G401.6 (cell line): ENCODE data around the gene ASB1.

Experiments
- FAIRE-seq: peaks from 2 replicates; lab custom pipeline; 2012; peaks lifted over from hg19 to GRCh38; lab: Jason Lieb, UNC

The ASB1 gene

DNA sequence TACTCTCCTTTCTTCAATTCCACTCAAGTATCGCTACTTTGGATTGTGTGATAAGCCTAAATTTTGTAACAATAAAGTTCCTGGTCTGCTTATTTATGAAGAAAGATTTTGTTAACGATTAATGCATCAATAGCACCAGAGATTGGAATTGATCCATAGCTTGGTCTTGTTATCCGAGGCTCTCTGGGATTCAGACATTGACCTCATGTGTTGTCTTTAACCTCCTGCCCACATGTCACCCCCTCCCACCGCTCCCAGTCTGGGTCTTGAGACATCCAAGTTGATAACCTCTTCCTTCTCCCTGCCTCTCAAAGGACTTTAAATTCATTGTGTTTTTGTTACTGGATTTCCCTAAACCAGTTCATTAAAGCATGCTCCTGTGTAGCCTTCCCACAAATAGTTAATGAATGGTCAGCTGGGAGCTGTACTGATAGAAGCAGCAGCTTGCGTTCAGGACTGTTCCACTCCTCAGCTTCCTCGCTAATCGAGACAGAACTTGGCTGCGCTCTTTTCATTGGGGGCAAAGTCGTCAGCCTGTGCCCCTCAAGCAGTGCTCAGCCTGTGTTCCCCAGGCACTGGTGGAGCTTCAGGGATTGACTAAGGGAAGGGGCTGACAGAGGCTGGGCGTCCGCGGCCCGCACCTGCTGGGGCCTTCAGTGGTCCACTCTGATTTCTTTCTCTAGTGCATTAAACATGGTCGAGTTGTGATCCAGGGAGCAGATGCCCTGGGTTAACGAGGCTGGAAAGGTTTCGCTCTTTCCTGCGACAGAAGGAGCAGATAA lies 18.9 kb downstream of the ASB1 start:
- no peak for FAIRE-seq

- no peak for FAIRE-seq
Observed at GRCh38 chr2:238446371-238446770, 19.6 kb downstream of the ASB1 start.

- FAIRE-seq: no peak
Observed at GRCh38 chr2:238448031-238448955, 21.6 kb downstream of the ASB1 start.

DNA sequence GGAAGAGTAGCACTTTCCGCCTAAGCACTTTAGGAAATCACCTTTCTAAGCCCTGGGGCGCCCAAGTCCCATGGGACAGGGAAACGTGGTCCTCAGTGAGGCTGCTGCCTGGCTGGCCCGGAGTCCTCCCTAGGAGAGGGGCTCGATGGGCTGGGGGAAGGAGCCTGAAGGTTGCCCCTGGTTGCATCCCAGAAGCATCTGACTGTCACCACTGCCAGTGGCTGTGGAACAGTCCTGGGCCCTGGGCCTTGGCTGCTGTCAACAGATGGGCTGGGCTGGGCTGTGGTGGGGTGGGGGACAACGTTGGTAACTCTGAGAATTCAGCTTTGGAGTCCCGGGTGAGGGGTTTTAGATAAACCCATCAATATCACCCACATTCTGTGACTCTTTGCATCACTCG lies 22.5 kb downstream of the ASB1 start:
- no peak for FAIRE-seq

- FAIRE-seq: no peak
Observed at GRCh38 chr2:238449909-238450417, 23.2 kb downstream of the ASB1 start.

DNA sequence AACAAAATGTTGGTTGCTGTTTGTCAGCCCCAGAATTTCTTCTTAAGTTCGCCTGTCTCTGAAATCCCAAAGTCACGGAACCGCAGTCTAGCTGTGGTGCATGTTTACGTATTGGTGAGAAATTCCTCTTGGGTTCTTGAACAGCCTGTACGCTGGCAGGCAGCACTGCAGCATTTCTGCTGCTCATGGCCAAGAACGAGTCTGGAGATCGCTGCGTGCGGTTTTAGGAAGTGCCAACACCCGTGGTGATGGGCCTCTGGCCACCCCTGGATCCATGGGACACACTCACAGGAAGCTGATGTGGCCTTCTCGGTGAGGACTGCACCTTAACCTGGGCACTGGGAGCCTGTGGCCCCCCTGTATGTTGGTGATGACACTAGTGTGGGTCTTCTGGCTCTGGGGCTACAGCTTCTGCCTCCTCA lies 23.7 kb downstream of the ASB1 start:
- FAIRE-seq: no peak

DNA sequence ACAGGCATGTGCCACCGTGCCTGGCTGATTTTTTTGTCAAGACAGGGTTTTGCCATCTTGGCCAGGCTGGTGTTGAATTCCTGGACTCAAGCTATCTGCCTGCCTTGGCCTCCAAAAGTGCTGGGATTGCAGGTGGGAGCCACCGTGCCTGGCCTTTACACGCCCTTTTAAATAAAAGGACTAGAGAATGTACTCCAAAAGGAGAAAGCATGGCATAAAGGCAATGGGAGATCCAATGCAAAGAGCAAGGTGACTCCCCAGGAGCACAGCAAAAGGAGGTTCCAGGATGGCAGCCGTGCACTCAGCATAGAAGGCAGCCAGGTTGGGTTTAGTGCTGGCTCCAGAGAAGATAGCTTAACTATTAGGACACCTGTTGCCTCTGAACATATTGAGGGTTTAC lies 27.1 kb downstream of the ASB1 start:
- FAIRE-seq: no peak

- no peak for FAIRE-seq
Observed at GRCh38 chr2:238456449-238456848, 29.7 kb downstream of the ASB1 start.

DNA sequence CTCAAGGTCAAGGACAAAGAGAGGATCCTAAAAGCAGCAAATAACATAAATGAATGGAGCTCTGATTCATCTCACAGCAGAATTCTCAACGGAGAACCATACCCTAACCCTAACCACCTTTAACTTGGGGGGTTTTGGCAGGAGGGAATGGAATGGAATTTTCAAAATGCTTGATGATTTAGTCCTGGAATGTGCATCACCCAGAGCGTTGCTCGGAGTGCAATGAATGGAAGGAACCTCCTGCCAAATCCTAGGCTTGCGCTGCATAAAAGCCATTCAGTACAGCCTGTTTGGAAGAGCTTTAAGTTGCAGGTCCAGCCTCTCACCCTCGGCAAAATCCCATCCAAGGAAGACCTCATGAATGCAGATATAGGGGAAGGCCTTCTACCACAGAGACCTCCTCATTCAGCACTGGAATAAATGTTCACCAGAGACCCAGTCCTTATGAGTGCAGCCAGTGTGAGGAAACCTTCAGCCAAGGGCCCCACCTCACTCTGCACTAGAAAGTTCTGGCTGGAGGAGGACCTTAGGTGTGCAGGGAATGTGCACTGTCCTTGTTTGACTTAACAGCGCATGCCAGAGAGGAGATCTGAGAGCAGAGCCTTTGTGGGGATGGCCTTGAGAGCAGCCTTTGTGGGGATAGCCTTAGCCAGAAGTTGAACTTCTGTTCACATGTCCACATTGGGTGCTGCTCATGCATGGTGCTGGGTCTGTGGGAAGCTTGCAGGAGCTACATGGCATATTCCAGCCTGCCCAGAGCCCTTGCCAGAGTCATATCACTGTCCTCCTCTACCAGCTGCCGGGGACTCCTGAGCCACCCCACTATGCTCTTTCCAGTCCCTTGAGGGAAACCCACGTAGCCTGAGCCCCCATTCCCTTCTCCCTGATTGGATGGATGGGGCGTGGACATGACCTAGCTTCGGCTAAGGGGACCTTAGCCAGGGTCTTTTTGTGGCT lies 30.5 kb downstream of the ASB1 start:
- no peak for FAIRE-seq

- no peak for FAIRE-seq
Observed at GRCh38 chr2:238457927-238458324, 31.2 kb downstream of the ASB1 start.

DNA sequence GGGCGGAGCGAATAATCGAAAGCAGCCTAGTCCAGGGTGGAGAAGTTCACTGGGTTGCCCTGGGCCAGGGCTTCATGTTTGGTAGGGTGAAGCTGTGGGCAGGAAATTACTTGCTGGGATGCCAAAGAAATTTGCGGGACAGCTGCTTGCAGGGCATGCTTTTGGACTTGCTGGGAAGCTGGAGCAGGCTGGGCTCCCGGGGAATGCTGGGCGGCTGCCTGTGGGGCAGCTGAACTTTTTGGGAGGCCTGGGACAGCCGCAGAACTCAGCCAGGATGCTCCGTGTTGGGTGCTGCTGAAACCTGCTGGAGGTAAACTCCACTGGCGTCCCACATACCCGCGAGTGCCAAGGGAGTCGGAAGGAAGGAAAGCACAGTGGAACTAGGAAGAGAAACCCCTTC lies 31.9 kb downstream of the ASB1 start:
- no peak for FAIRE-seq

DNA sequence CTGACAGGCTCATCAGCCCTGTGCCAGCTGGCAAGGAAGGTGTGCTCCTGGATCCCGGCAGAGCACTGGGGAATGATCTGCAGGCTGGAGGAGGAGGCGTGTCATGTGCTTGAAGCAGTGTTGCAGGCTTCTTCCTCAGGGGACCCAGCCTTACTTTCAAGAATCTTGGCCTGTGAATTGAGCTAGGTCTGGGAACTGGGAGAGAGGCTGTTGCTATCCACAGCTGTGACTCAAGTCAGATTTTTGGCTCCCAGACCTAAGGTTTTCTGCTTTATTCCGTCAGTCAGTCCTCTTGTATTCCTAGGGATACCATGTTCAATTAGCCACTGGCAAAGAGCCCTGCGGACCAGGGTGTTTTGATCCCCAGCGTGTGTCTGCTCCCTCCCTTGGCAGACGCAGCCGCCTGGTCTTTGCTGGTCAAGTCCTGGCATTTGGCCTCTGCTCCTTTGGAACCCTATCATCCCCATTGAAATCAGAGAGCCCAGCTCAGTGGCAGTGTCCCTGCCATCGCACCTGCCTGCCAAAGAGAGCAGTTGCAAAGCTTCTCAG lies 32.4 kb downstream of the ASB1 start:
- no peak for FAIRE-seq

DNA sequence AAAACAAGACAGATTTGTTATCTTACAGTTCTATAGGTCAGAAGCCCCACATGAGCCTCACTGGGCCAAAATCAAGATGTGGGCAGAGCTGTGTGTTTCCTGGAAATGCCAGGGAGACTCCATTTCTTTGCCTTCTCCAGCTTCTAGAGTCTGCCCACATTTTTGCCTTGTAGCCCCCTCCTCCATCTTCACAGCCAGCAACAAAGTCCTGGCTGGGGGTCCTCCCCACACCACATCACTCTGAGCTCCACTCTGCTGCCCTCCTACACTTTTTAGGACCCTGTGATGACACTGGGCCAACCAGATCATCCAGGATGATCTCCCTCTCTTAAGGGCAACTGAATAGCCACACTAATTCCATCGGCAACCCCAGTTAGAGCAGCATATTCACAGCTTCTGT lies 34.3 kb downstream of the ASB1 start:
- no peak for FAIRE-seq

- FAIRE-seq: no peak
Observed at GRCh38 chr2:238461491-238461890, 34.8 kb downstream of the ASB1 start.

GRCh38 chr2:238461916-238462315 lies 35.2 kb downstream of the ASB1 start:
- FAIRE-seq: no peak

- FAIRE-seq: peak; percentile 93
Observed at GRCh38 chr2:238462782-238463396, 36.2 kb downstream of the ASB1 start.

DNA sequence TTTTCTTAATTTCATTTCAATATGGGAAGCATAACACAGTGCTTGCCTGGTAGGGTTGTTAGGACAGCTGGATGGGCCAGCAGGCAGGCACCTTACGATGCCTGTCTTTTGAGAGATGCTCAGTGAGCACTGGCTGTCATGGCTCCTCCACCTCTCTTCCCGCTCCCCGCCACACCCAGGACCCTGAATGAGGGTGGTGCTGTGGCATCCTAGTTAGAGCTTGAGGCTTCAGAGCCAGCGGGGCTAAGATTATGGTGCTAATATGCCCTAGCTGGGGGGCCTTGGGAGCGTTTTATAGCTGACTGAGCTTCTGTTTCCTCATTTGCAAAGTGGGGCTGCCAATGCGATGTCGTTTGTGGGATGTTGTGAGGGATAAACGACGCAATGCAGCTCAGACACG lies 37.7 kb downstream of the ASB1 start:
- no peak for FAIRE-seq

DNA sequence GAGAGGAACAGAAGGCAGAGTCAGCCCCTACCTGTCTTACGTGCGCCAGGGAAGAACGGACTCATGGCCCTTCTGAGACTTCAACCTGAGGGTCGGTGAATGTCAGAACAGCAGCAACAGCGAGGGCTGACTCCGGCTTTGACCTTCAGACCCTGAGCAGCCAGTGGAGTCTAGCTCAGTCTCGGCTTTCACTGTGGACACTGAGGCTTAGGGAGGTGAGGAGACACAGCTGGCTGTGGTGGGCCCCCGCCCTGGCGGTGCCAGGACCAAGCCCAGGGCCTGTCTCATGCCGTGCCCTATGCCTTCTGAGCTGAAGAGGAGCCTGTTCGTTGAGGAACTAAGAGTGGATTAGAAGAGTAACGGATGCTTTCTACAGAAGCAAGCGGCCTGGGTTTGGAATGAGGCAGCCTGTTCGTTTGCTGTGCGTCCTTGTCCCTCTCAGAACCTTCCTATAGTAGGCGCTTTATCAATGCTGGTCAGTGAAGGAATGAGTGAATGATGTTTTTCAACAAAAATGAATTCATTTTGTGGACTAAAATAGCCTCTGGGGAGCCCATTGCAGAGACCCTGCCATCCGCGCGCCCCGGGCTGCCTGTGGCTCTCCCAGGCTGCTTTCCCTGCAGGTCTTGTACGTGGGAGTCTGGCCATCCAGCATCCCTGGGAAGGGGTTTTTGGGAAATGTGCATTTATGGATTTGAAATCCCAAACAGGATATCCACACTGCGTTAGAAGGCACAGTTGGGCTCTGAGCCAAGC lies 38.9 kb downstream of the ASB1 start:
- no peak for FAIRE-seq

GRCh38 chr2:238466243-238466756 lies 39.6 kb downstream of the ASB1 start:
- no peak for FAIRE-seq

GRCh38 chr2:238467062-238467461 lies 40.3 kb downstream of the ASB1 start:
- FAIRE-seq: no peak
